Osteoblast (primary cell): ENCODE data around the gene CIITA. TPM values are rescaled to one million over a fixed set of nuclear protein-coding genes. Genes with fewer than 3 reads are reported as not detected.

Experiments
- DNase-seq: peaks from one replicate; pipeline ENCODE4 v3.0.0; 2011; ENCODE audit warnings: low spot score, mixed read lengths; ENCODE audit not compliant: insufficient read length; ENCODE audit errors: missing footprints
- H2AFZ ChIP-seq: 2 replicates; pipeline ENCODE4 v1.6.0; 2011; ENCODE audit warnings: mild to moderate bottlenecking, low read length
- H3K27ac ChIP-seq: 2 replicates; pipeline ENCODE4 v1.5.1; 2011; ENCODE audit warnings: mild to moderate bottlenecking, low read depth, low read length, moderate library complexity
- H3K27me3 ChIP-seq: 2 replicates; pipeline ENCODE4 v1.6.0; 2012; ENCODE audit warnings: mild to moderate bottlenecking, control low read depth, inconsistent platforms, low read length, moderate library complexity; ENCODE audit not compliant: insufficient read depth
- H3K36me3 ChIP-seq: 2 replicates; pipeline ENCODE4 v1.5.1; 2011; ENCODE audit warnings: mild to moderate bottlenecking, low read length, control low read depth, moderate library complexity; ENCODE audit not compliant: insufficient read depth
- H3K4me1 ChIP-seq: 2 replicates; pipeline ENCODE4 v1.5.1; 2011; ENCODE audit warnings: mild to moderate bottlenecking, low read length, control low read depth, moderate library complexity; ENCODE audit not compliant: insufficient read depth
- H3K4me2 ChIP-seq: 2 replicates; pipeline ENCODE4 v1.6.0; 2011; ENCODE audit warnings: mild to moderate bottlenecking, low read length; ENCODE audit not compliant: insufficient read depth
- H3K4me3 ChIP-seq: fragments of 200-600 bp; sonication (generic); 3 replicates; pipeline ENCODE4 v1.5.1; 2012; ENCODE audit warnings: mild to moderate bottlenecking, low read length, inconsistent platforms; ENCODE audit not compliant: insufficient read depth
- H3K79me2 ChIP-seq: 2 replicates; pipeline ENCODE4 v1.6.0; 2012; ENCODE audit warnings: mild to moderate bottlenecking, low read length, control low read depth, inconsistent platforms; ENCODE audit not compliant: insufficient read depth
- H3K9me3 ChIP-seq: 2 replicates; pipeline ENCODE4 v1.5.1; 2011; ENCODE audit warnings: low read depth, low read length, control low read depth
- H4K20me1 ChIP-seq: 2 replicates; pipeline ENCODE4 v1.6.0; 2012; ENCODE audit warnings: mild to moderate bottlenecking, low read length, control low read depth; ENCODE audit not compliant: insufficient read depth
- total RNA-seq: library from RNA; depleted of rRNA; stranded (reverse); fragments of >200 nt; gene quantifications from 2 replicates; pipeline ENCODE4 v1.2.3, GENCODE V29; 2012
- TF ChIP-seq, protein P1 (sequence below): IDR thresholded peaks from 2 replicates; pipeline ENCODE4 v1.5.1; 2011; ENCODE audit warnings: mild to moderate bottlenecking, low read depth, low read length, moderate library complexity; ENCODE audit errors: extremely low read depth

Gene CIITA
- total RNA-seq, 1 donor: 2.5 TPM

DNA sequence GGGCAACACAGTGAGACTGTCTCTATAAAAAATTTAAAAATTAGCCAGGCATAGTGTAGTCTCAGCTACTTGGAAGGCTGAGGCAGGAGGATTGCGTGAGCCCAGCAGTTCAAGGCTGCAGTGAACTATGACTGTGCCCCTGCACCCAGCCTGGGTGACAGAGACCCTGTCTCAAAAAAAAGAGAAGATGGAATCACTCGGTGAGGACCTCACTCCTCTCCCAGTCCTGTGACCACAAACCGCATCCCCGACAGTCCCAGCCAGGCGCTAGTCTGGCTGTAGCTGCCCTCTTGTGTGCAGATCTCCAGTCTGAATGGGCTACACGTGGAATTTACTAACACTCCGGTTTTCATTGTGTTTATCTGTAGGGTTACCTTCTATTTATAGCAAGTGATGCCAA lies 54.1 kb downstream of the CIITA start:
- H3K9me3 ChIP-seq: no peaks in the 10 kb centered on the region
- DNase-seq: no peak
- H2AFZ ChIP-seq: no peak overlapping the region
- TF ChIP-seq, protein P1, sequence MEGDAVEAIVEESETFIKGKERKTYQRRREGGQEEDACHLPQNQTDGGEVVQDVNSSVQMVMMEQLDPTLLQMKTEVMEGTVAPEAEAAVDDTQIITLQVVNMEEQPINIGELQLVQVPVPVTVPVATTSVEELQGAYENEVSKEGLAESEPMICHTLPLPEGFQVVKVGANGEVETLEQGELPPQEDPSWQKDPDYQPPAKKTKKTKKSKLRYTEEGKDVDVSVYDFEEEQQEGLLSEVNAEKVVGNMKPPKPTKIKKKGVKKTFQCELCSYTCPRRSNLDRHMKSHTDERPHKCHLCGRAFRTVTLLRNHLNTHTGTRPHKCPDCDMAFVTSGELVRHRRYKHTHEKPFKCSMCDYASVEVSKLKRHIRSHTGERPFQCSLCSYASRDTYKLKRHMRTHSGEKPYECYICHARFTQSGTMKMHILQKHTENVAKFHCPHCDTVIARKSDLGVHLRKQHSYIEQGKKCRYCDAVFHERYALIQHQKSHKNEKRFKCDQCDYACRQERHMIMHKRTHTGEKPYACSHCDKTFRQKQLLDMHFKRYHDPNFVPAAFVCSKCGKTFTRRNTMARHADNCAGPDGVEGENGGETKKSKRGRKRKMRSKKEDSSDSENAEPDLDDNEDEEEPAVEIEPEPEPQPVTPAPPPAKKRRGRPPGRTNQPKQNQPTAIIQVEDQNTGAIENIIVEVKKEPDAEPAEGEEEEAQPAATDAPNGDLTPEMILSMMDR: no peak
- peaks cover 43% of the 10 kb centered on the region for H3K79me2 ChIP-seq
- peaks cover 57% of the 10 kb centered on the region for H4K20me1 ChIP-seq
- no peak overlapping the region for H3K4me2 ChIP-seq
- H3K36me3 ChIP-seq: peaks cover 36% of the 10 kb centered on the region
- H3K27ac ChIP-seq: no peak overlapping the region
- H3K27me3 ChIP-seq: no peaks in the 10 kb centered on the region
- H3K4me1 ChIP-seq: no peaks in the 10 kb centered on the region
- no peak overlapping the region for H3K4me3 ChIP-seq

DNA sequence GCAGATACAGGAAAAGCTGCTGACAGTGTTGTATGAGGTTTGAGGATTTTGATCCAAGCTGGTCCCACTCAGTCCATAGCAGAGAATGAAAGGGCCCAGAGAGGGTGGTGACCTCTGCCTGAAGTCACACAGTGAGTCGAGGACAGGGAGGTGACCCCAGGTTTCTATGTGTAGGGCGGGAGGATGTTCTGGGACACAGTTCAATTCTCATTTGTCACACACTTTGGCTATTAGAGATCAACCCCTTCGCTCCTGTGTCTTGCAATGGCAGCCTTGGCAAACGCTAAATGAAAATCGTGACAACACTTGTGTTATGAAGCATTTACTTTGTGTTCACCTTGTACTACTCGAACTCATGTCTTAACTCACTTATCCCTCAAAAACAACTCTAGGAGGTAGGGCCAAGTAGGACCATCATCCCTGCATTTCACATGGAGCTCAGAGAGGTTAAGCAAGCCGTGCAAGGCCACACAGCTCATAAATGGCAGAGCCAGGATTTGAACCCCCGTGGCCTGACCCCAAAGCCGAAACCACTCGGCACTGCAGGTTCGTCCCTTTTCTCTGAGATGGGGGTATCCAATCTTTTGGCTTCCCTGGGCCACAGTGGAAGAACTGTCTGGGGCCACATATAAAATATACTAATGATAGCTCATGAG lies 55.1 kb downstream of the CIITA start:
- Histone ChIP-seq H4K20me1 (peaks cover 63% of the 10 kb centered on the region), H3K36me3 (peaks cover 31% of the 10 kb centered on the region), H3K27me3 (no peaks in the 10 kb centered on the region), H3K79me2 (peaks cover 53% of the 10 kb centered on the region), H3K4me3 (no peak overlapping the region), H2AFZ (no peak overlapping the region), H3K27ac (no peak overlapping the region), H3K9me3 (no peaks in the 10 kb centered on the region), H3K4me2 (no peak overlapping the region), H3K4me1 (peaks cover 2% of the 10 kb centered on the region)
- TF ChIP-seq, protein P1: no peak
- no peak for DNase-seq

DNA sequence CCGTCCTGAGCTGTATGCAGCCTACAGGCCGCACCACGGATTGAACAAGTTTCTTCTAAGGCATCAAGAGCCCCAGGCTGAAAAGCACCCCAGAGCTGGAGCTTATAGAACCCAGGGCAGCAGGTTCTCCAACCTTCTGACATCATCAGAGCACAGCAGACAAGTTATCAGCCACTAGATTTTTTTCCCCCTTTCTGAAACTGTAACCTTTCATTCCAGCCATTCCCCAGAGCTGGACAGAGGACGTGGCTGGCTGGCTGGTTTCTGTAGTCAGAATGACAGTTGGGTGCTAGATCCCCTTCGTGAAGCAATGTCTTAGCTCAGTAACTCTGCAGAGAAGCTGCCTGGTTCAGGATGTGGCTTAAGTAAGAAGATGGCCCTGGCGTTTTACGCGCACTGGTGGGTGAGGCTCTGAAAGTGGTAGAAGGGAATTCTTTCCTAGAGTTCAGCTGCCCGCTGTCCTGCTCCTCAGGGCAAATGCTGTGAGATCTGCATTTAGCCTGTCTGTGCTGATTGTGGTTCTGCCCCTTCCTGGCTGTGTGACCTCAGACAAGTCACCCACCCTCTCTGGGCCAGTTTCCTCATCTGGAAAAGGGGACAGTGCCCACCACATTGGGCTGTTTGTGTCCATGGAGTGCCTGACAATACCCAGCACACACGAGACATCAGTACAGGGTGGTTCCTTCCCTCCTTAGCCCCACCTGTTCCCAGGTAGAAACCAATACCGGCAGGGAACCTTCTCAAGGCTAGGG lies 56.1 kb downstream of the CIITA start:
- Histone ChIP-seq H3K4me2 (no peak overlapping the region), H3K27ac (no peak overlapping the region), H3K79me2 (peaks cover 63% of the 10 kb centered on the region), H4K20me1 (peaks cover 70% of the 10 kb centered on the region), H3K27me3 (no peaks in the 10 kb centered on the region), H2AFZ (no peak overlapping the region), H3K36me3 (peaks cover 26% of the 10 kb centered on the region), H3K4me1 (peaks cover 13% of the 10 kb centered on the region), H3K4me3 (no peak overlapping the region), H3K9me3 (no peaks in the 10 kb centered on the region)
- TF ChIP-seq, protein P1: no peak
- no peak for DNase-seq

DNA sequence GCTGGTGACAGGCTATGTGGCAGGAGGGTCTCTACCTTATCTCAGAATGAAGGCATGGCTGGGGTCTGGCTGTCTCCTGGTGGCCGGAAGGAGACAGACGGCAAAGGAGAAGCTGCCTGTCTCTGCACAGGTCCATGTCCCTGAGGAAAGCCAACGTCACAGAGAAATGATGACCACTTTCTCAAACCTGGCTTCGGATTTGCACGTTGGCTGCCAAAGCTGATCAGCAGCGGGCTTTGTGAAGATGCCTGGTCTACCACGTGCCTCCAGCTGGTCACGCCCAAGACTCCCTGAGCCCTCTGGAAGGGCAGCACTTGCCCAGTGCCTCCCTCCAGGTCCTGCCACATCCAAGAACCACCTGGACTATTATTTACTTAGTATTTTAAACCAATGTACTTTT lies 56.9 kb downstream of the CIITA start:
- Histone ChIP-seq H3K4me1 (peaks cover 20% of the 10 kb centered on the region), H2AFZ (no peak overlapping the region), H4K20me1 (peaks cover 78% of the 10 kb centered on the region), H3K79me2 (peaks cover 71% of the 10 kb centered on the region), H3K27ac (no peak overlapping the region), H3K9me3 (no peaks in the 10 kb centered on the region), H3K4me2 (no peak overlapping the region), H3K36me3 (peaks cover 26% of the 10 kb centered on the region), H3K27me3 (no peaks in the 10 kb centered on the region), H3K4me3 (no peak overlapping the region)
- no peak for DNase-seq
- TF ChIP-seq, protein P1: no peak
